Activated CD8-positive, alpha-beta memory T cell treated with anti-CD3 and anti-CD28 coated beads, Interleukin-2, amount 50 U/mL, for 4 hours (primary cell): ENCODE data around the gene ERMAP.
"Not testable (repeated sequence)": the region's sequence is repeated elsewhere in the genome, so short reads cannot be mapped to it uniquely, and the experiment has no call there.

ENCODE experiments used
- DNase-seq: peaks from one replicate; pipeline ENCODE4 v3.0.0-alpha.2; 2020

Gene ERMAP

GRCh38 chr1:42807056-42807668 lies 9.8 kb upstream of the ERMAP start:
- DNase-seq, result no peak

GRCh38 chr1:42814815-42815214 lies 2.1 kb upstream of the ERMAP start:
- DNase-seq, result not testable (repeated sequence)

DNA sequence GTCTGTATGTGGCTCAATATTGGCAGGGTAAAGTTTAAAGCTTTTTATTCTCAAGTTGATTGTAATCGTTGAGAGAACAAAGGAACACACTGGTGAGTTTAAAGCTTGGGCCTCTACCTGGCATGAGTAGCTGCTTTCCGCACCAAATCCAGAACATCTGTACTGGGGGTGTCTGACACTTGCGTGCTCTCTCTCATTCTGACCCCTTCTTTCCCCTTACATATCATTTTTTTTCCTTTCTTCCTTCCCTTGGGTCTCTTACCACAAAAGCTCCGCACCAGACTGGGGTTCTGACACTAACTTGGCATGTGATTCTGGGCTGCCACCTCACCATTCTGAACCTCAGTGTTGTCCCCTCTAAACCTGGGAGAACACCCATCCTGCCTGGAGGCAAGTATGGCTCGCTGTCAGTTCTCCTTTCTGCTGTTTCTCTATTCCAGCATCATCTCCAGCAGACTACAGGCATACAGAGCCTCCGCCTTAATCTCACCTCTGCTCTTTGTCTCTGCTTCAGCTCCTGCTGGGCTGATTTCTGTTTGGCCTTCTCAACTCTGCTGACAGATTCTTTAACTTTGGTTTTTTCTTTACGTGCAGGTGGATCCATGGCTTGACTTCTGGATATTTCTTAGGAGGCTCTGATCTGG lies 859 bp upstream of the ERMAP start:
- no peak for DNase-seq

- DNase-seq, result no peak
Measured at GRCh38 chr1:42817440-42817767, 482 bp downstream of the ERMAP start.

GRCh38 chr1:42817976-42818375 lies 1.1 kb downstream of the ERMAP start:
- no peak for DNase-seq

- no peak for DNase-seq
Measured at GRCh38 chr1:42820813-42821212, 3.9 kb downstream of the ERMAP start.

- DNase-seq, result no peak
Measured at GRCh38 chr1:42821690-42822089, 4.8 kb downstream of the ERMAP start.

DNA sequence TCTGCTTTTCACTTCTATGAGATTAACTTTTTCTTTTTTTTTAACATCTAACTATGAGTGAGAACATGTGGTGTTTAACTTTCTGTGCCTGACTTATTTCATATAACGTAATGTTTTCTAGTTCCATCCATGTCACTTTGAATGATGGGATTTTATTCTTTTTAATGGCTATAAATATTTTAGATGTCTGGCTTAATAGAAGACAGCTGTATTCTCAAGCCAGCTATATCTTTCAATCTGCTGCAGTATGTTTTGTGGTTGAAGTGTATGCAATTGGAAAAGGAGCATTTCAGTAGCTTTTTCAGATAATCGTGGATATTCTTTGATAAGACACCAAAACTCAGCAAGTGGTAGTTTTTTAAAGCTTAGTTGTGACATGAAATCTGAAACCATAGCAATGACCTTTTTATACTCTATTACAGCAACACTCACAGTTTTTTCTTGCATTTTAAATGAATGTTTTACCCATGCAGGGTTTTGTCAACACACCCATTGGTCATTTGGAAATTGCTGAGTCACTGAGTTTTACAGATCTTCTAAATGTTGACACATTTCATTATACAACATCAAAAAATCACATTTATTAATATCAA lies 6.0 kb downstream of the ERMAP start:
- DNase-seq, result no peak

DNA sequence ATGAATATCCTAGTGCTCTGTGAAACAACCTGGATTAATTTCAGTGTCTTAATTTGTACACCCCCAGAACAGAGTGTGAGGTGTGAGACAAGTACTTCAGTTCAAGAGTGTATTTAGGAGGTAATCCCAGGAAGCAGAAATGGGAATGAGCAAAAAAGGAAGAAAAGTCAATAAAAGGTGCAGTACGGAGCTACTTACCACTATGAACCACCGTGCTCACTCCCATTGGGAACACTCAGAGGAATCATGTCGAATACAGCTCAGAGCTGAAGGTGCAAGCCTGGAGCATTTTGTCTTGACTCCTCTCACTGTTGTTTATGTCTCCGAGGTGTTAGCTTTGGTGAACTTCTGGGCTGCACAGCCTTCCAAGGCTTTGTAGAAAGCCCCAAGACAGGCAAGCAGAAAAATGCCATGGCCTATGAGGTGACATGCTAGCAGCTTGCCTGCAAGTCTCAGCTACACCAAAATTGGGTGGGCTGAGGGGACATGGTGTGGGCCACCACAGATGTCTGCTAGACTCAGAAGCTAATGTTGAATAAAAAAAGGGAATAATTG lies 7.6 kb downstream of the ERMAP start:
- DNase-seq, result no peak

DNA sequence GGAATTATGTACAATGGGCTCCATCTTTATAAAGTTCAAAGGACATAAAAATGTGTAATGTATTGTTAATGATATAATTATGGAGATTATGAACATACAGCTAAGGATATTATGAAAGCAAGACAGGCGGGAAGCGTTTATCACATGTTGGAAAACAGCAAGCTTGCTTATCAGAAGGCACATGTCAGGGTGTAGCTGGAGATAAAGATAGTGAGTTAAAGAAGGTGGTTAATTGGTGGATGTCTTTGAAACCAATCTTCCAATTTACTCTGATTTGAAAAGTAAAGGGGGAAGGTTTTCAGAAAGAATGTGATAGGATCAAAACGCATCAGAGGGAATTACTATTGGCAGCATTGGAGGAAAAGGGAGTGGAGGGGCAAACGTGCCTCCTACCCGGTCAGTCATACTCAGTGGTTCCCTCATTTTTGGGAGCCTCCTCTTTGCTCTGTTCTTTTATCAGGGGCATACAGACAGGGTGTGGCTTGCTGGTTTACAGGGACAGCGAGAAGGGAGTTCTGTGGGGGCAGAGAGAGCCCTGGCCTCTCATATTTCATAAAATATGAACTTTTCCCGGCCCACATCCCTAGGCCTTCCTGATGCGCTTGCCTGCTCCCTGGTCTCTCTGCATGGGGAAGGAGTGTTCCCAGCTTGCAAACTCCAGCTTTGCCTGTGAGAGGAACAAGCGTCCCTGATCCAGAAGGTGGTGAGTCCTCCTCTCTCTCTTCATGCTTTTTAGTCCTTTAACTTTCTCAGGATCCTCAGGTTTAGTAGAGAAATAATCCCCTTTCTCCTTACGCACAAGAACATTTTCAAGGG lies 8.3 kb downstream of the ERMAP start:
- DNase-seq, result no peak

GRCh38 chr1:42830631-42831030 lies 13.7 kb downstream of the ERMAP start:
- DNase-seq, result no peak

DNA sequence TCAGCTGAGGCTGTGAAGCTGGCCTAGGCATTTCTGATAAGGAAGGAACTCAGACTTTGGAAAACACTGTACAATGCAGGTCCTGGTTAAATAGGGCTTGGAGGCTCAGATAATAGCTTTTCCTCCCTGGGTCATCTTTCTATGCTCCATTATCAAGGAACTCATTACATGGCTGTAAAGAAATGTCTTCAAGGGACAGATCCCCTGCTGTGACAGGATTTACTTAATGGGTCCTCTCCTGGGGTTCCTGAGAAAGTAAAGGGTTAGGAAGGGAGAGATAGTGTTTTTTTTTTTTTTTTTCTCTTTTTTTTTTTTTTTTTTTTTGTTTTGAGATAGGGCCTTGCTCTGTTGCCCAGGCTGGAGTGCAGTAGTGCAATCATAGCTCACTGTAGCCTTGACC lies 14.4 kb downstream of the ERMAP start:
- no peak for DNase-seq

- DNase-seq, result no peak
Measured at GRCh38 chr1:42832641-42833240, 15.8 kb downstream of the ERMAP start.

DNA sequence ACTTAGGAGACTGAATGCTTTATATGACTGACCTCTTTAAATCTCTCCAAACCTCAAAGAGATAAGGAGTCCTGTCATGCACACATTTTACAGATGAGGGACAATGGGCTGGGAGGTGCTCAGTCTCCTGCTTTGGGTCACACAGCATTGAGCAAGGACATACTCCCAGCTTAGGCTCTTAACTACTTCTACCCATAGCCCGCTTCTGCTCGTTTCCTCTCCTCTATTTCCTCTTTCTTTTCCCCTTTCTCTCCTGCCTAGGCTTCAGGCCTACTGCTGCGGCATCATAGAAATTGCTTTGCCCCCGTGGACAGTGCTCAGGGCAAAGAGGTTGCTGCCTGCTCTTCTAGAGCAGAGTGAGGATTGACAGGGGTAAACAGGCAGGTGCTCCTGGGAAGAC lies 17.1 kb downstream of the ERMAP start:
- DNase-seq, result no peak

DNA sequence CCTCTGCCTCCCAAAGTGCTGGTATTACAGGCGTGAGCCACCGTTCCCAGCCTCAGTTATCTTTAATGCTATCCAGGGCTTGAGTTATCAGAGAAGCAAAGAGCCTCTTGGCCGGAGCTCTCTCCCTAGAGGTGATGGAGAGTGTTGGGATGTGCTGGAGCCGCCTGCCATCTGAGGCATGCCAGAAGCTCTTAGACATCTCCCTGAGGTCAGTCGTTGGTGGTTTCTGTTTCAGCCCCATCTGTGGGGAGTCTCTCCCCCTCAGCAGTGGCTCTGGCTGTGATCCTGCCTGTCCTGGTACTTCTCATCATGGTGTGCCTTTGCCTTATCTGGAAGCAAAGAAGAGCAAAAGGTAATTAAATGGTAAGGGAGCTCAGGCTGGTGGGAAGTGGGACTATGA lies 17.9 kb downstream of the ERMAP start:
- DNase-seq, result no peak

GRCh38 chr1:42835422-42835821 lies 18.5 kb downstream of the ERMAP start:
- DNase-seq, result no peak

GRCh38 chr1:42837709-42838108 lies 20.8 kb downstream of the ERMAP start:
- no peak for DNase-seq

DNA sequence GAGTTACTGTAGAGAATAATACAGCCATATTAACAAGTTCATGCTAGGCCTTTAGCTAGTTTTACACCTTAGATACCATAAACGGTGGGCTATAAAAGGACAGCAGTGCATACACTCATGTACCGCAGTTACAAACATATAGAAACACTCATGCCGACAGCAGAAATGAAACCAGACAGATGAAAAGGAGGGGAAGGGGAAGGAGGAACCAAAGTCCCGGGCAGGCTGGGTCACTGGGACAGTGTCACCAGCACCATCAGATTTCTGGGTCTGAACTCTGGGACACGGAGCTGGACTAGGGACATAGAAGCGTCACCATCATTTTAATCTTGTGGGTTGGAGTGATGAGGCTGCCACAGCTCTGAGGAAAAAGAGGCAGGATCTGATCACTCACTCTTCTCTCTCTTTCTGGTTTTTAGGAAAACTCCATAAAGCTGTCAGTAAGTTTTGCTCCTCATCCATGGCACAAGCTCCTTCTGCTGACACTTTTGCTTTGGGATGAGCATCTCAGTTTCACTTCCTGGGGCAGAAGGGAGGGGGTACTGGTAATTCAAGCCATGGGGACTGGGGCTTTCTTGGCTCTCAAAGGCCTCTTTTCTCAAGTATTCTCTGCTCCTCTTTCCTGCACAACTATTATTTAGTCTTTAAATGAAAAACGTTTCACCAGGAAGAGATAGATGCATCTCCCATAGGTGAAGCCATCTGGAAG lies 21.7 kb downstream of the ERMAP start:
- DNase-seq, result no peak

- no peak for DNase-seq
Measured at GRCh38 chr1:42841010-42841409, 24.1 kb downstream of the ERMAP start.

DNA sequence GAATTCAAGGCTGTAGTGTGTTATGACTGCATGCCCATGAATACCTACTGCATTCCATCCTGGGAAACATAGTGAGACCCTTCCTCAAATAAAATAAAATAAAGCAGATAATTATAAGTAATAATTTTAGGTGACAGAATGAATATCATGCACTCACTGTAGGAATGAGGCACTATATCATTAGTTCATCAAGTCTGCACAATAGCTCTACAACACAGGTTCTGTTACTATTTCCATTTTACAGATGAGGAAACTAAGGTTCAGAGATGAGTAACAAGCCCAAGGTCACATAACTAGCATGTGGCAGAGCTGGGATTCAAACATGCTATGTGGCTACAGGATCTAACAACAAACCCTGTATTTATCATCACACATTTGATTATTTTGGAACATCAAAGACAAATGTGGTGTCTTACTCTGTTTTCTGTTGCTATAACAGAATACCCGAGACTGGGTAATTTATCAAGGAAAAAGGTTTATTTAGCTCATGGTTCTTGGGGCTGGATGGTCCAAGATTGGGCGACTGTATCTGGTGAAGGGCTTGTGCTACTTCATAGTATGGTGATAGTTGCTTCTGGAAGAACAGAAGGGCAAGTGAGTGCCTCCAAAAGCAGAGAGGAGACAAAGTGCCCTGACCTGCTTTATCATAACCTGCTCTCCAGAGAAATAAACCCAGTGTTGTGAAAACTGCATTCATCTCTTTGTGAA lies 24.7 kb downstream of the ERMAP start:
- DNase-seq, result no peak

DNA sequence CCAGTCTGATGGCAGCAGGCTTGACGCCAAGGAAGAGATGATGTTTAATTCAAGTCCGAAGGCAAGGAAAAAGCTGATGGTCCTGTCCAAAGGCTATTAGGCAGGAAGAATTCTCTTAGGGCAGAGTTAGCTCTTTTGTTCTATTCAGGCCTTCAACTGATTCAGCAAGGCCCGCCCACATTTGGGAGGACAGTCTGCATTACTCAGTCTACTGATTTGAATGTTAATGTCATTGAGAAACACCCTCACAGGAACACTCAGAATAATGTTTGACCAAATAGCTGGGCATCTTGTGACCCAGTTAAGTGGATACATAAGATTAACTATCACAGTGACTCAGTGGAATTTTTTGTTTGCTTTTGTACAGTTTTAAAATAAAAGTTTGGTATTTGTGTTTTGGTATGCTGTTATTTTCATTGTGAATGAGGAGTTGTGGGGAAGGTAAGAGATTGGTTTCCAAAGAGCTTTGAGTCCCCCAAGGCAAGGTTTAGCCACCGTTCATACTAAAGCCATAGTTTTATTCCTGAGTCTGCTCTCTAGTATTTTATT lies 27.7 kb downstream of the ERMAP start:
- no peak for DNase-seq

GRCh38 chr1:42845193-42845592 lies 28.3 kb downstream of the ERMAP start:
- no peak for DNase-seq
